ENCODE results near the gene TK1.
"Not testable (repeated sequence)": the region's sequence is repeated elsewhere in the genome, so short reads cannot be mapped to it uniquely, and the experiment has no call there.

TK1 gene

DNA sequence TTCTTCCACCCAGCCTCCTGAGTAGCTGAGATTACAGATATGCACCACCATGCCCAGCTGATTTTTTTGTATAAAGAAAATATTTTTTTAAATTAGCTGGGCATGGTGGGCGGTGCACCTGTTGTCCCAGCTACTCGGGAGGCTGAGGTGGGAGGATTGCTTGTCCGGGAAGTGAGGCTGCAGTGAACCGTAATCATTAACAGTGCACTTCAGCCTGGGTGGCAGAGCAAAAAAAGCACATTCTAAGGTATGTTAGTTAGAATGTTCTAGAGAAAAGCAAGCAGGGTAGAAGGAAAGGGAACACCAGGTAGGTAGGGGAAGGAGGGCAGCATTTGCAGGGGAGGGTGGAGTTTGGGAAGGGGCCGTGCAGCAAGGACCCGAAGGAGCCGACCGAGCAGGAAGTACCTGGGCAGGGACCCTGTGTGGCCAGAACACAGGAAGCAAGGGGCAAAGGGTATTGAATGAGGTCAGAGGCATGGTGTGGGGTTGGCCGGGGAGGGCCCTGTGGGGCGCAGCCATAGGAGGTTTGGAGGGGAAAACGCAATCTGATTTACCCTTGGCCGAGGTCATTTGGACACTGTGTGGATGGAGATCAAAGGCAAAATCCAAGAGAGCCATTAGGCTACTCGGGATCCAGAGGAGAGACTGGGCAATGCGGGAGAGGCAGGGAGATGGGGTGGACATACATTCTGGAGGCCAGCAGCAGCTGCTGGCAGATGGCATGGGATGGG lies 38.4 kb downstream of the TK1 start:
- no peak for DNase-seq (ENCODE audit: low read depth in 2 of 2)

DNA sequence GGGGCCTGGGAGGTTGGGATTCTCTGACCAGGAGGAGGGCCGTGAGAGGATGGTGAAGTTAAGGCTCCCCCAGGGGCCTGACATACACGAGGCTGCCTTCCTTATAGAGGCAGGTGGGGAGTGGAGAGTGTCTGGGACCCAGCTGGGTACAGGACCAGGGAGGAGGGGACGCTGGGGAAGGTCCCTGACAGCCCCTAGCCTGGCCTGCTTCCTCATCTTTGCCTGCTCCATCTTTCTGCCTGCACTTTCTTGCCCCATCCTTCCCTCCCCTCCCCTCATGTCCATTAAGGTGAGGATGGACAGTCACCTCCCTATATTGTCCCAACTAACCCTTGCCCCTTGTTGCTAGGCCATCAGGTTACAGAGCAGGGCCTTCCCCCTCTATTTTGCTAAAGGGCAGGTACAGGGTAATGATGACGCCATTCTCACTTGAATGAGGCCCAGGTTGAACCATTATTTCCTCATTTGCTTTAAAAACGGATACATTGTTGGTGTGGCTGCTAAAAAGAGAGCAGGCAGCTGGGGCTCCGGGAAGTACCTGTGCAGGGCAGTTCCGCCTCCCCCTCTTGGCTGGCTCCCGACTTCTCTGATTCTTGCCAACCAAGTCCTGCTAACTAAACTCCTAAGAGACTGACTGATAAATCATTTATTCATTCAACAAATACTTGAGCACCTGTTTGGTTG lies 39.4 kb downstream of the TK1 start:
- DNase-seq (ENCODE audit: low read depth in 2 of 2), result no peak

DNA sequence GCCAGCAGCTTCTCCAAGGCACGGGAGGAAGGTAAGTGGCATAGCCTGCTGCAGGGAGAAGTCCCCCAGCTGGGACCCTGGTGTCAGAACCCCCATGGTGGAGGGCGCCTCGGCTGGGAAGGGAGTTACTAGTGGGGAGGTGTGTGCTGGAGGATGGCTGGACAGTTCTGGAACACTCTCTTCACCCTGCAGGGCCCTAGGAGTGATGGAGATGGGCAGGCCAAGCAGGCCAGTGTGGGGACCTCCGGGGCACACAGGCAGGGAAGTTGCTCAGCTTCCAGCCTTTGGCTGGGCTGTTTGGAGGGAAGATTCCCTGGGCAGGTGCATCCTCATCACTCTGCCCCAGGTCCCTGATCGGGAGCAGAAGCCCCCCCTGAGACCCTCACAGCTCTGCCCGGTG lies 40.0 kb downstream of the TK1 start:
- DNase-seq (ENCODE audit: low read depth in 2 of 2), result no peak

GRCh38 chr17:78146471-78146869 lies 40.4 kb downstream of the TK1 start:
- no peak for DNase-seq (ENCODE audit: low read depth in 2 of 2)

DNA sequence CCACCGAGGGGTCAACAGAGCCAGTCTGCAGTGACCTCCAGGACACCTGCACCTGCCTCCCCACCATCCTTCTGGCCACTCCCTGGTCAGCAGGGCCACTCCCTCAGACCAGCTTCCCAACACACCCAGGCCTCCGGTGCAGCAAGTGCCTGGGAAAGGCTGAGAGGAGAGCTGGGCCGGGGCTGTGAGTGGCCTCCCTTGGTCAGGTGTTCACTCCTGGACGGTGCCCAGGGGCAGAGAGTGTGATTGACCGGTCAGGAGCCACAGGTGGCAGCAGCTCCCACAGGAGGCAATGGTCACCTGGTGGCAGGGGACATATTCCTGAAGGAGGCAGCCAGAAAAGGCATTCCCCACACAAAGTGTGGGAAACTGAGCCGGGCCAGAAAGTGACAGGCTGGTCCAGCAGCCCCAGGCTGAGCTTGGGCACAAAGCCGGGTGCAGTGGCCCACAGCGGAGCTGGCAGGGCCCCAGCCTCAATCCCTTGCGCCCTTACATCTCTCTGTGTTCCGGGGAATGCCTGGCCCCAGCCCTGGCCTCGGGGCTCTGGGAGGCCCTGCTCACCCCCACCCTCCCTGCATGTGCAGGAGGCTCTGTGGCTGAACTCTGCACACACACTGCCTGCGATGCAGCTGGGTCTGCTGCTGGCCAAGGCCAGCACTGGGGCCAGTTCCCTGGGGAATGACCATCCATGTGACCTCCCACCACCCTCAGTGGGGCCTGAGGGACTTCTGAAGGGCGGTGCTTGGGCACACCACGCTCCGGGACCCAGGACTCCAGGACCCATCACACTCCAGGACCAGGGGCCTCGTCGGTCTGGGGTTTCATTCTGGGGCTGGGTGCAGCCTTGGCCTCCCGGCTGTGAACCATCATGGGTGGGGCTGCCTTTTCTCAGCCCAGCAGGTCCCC lies 41.9 kb downstream of the TK1 start:
- no peak for DNase-seq (ENCODE audit: low read depth in 2 of 2)

DNA sequence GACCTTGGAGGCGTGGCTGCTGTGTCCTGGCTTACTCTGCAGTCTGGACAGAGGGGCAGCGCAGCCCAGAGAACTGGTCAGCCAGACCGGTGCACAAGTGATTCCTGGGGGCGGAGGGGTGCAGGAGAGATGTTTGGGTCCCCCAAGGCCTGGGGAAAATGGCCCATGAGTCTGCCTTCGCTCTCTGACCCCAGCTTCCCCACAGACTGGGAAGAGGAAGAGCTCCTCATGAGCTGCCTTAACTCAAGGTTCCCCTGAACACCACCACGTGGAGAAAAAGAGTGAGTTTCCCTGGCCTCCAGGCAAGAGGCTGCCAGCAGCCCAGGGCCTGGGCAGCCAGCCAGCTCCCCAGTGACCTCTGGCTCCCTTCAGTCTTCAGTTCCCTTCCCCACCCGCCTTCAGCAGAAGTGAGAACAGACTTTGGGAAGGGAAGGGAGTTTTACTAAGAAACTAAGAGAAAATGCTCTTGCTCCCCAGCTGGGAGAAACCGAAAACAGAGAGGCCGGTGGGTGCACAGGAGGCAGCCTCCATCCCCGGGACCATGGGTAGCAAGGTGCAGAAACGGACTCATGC lies 42.6 kb downstream of the TK1 start:
- DNase-seq (ENCODE audit: low read depth in 2 of 2), result peak in 1 of 2 experiments; percentile 32

- DNase-seq (ENCODE audit: low read depth in 2 of 2), result no peak
Measured at GRCh38 chr17:78143214-78144146, 43.4 kb downstream of the TK1 start.

DNA sequence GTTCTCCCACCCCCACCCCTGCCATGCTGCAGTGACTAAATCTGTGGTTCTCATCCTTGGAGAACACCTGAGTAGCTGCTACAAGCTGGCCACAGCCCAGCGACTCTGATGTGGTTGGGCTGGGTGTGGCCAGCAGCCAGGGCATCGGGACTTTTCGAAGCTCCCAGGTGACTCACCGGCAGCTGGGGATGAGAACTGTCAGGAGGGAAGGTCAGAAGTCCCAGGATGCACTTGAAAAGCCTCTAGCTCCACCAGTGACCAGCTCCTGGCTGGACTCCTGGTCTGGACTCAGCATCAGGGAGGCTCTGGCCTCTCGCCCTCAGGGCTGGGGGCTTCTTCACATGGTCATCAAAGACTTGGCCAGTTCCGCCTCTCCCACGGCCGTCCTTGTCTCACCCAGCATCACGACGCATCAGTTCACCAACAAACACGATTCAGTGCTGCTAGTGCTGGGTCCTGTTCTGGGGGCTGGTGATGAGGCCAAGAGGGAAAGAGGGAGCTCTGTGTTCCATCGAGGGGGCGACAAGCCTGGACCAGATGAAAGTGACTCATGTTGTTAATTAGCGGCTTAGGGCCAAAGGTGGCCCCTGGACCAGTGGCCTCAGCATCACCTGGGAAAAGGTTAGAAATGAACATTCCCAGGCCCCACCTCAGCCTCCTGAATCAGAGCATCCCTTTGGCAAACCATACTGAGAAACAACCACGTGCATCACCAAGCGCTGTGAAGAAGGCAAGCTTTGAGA lies 44.6 kb downstream of the TK1 start:
- no peak for DNase-seq (ENCODE audit: low read depth in 2 of 2)

DNA sequence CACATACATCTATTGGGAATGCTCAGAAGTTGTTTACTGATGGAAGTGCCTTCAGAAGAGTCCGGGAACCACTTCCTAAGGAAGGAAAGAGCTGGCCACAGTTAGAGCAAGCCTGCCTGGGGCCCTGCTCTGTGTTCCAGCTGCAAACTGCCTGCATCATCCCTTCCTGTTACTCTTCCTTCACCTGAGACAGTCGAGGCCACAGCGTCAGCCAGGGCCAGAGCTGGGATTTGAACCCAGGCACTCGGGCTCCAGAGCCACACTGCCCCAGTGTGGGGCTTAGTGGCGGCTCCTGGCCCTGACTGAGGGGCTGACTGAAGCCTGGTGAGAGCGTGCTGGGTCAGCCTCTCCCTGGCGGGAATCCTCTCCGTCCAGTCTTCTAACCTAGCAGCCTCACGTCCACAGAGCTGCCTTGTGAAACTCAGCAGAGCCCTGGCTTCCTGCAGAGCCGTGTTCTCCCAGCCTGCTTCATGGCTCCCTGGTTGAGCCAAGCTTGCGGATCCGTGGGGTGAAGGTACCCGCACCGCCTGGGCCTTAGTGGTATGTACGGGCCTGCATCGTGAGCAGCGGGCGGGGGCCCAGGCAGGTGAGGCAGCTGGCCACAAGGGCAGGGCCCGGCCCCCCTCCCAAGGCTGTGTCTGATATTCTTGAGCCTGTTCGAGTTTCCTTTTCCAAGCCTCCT lies 45.3 kb downstream of the TK1 start:
- DNase-seq (ENCODE audit: low read depth in 2 of 2), result no peak

- peak; percentile 20 to 21 for DNase-seq (ENCODE audit: low read depth in 2 of 2)
Measured at GRCh38 chr17:78140169-78141051, 46.4 kb downstream of the TK1 start.

- DNase-seq (ENCODE audit: low read depth in 2 of 2), result not testable (repeated sequence)
Measured at GRCh38 chr17:78139861-78140168, 47.0 kb downstream of the TK1 start.

DNA sequence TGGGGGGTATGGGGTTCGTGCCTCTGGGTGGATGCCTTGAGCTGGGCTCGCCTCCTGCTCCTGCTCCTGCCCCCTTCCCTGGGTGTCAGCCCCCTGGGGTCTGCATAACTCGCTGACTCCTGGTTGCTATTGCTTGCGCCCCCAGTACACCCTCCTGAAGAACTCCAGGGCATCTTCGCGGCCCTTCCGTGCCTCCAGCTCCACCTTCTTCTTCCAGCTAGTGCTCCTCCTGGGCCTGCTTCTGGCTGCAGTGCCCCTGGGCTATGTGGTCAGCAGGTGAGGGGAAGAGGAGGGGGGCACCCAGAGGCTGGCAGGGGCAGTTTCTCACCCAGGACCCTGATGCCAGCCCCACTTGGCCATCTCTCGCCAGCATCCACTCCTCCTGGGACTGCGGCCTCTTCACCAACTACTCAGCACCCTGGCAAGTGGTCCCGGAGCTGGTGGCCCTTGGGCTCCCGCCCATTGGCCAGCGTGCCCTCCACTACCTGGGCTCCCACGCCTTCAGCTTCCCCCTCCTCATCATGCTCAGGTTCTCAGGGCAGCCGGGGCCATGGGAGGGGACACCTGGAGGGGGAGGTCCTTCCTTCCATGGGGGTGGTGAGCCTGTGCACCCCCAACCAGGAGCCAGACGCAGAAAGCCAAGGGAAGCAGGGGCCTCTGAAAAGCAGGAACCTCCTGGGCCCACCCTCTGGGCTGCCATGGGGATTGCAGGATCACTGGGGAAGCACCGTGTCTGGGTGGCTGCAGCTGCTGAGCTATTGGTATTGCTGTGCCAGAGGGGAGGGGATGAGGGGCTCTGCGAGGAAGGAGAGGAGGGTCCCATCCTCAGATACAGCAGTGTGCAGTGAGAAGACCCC lies 48.4 kb downstream of the TK1 start:
- DNase-seq (ENCODE audit: low read depth in 2 of 2), result no peak

GRCh38 chr17:78137392-78138203 lies 49.3 kb downstream of the TK1 start:
- no peak for DNase-seq (ENCODE audit: low read depth in 2 of 2)

- no peak for DNase-seq (ENCODE audit: low read depth in 2 of 2)
Measured at GRCh38 chr17:78135858-78136500, 50.9 kb downstream of the TK1 start.

- no peak for DNase-seq (ENCODE audit: low read depth in 2 of 2)
Measured at GRCh38 chr17:78134899-78135385, 51.9 kb downstream of the TK1 start.

All from fibroblast of skin of left biceps (primary cell).